ENCODE measurements around the gene SMIM35. TPM values are rescaled to one million over a fixed set of nuclear protein-coding genes. Genes with fewer than 3 reads are reported as not detected.

The SMIM35 gene
- total RNA-seq, 1 experiment from 2014 or later, result not detected

DNA sequence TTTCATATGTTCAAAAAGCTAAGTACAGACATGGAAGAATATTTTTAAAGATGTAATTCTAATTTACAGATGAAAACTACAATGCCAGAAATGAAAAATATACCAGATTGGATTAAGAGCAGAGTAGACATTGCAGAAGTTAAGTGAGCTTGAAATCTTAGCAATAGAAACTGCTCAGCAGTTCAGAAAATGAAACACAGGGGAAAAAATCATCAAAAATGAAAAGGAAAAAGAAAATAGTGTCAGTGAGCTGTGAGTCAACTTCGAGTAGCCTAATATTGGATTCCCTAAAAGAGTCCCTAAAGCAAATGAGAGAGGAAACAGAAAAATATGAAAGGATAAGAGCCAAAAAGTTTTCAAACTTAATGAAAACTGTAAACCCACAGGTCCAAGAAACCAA is 126.4 kb downstream of the SMIM35 start:
- Histone ChIP-seq H2AFZ (ENCODE audit: low read length) (no peak overlapping the region), H3K9me3 (ENCODE audit: low read length) (no peaks in the 10 kb centered on the region), H3K4me2 (ENCODE audit: low read length) (no peak overlapping the region), H3K27me3 (ENCODE audit: low read length) (peaks cover 85% of the 10 kb centered on the region), H3K4me1 (ENCODE audit: insufficient read depth, low read length) (no peaks in the 10 kb centered on the region), H3K9ac (ENCODE audit: low read length) (no peak overlapping the region), H3K27ac (ENCODE audit: low read length) (no peak overlapping the region), H3K4me3 (ENCODE audit: low read length) (no peak overlapping the region), H3F3A (ENCODE audit: low read length, unreplicated experiment) (no peaks in the 10 kb centered on the region), H3K36me3 (ENCODE audit: low read depth, low read length) (no peaks in the 10 kb centered on the region), H4K20me1 (ENCODE audit: low read length) (no peaks in the 10 kb centered on the region), H3K79me2 (ENCODE audit: low read length) (no peaks in the 10 kb centered on the region), H3K9me2 (replicated peaks; ENCODE audit: low read length) (no peaks in the 10 kb centered on the region)
- ATAC-seq, result no peak
- intact Hi-C loops (cut with micrococcal nuclease), result no loop called here
- no peak for DNase-seq
- ChIA-PET POLR2A (ENCODE audit: unreplicated experiment) (no interaction called here), CTCF (no interaction called here)
- TF ChIP-seq EZH2phosphoT487 (IDR thresholded peaks at IDR 0.05; ENCODE audit: borderline replicate concordance, low read length) (no peak), EZH2 (IDR thresholded peaks at IDR 0.05; ENCODE audit: low read length, unreplicated experiment) (no peak)
- TF ChIP-seq, protein P1, sequence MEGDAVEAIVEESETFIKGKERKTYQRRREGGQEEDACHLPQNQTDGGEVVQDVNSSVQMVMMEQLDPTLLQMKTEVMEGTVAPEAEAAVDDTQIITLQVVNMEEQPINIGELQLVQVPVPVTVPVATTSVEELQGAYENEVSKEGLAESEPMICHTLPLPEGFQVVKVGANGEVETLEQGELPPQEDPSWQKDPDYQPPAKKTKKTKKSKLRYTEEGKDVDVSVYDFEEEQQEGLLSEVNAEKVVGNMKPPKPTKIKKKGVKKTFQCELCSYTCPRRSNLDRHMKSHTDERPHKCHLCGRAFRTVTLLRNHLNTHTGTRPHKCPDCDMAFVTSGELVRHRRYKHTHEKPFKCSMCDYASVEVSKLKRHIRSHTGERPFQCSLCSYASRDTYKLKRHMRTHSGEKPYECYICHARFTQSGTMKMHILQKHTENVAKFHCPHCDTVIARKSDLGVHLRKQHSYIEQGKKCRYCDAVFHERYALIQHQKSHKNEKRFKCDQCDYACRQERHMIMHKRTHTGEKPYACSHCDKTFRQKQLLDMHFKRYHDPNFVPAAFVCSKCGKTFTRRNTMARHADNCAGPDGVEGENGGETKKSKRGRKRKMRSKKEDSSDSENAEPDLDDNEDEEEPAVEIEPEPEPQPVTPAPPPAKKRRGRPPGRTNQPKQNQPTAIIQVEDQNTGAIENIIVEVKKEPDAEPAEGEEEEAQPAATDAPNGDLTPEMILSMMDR (conservative IDR thresholded peaks at IDR 0.05; ENCODE audit: low read depth, low read length), result no peak
- BruUV-seq (replicated peaks), result no TSS peak

GRCh38 chr11:117959438-117960149 is 127.2 kb downstream of the SMIM35 start:
- Histone ChIP-seq H2AFZ (ENCODE audit: low read length) (no peak overlapping the region), H3K9ac (ENCODE audit: low read length) (no peak overlapping the region), H3K27me3 (ENCODE audit: low read length) (peaks cover 88% of the 10 kb centered on the region), H3K79me2 (ENCODE audit: low read length) (no peaks in the 10 kb centered on the region), H3K4me2 (ENCODE audit: low read length) (no peak overlapping the region), H3K4me3 (ENCODE audit: low read length) (no peak overlapping the region), H3K27ac (ENCODE audit: low read length) (no peak overlapping the region), H3K9me2 (replicated peaks; ENCODE audit: low read length) (no peaks in the 10 kb centered on the region), H3K4me1 (ENCODE audit: insufficient read depth, low read length) (no peaks in the 10 kb centered on the region), H3K36me3 (ENCODE audit: low read depth, low read length) (no peaks in the 10 kb centered on the region), H3F3A (ENCODE audit: low read length, unreplicated experiment) (no peaks in the 10 kb centered on the region), H4K20me1 (ENCODE audit: low read length) (no peaks in the 10 kb centered on the region), H3K9me3 (ENCODE audit: low read length) (no peaks in the 10 kb centered on the region)
- ATAC-seq (no peak), DNase-seq (no peak)
- BruUV-seq (replicated peaks), result no TSS peak
- CTCF ChIA-PET, result no interaction called here
- no peak for TF ChIP-seq EZH2 (IDR thresholded peaks at IDR 0.05; ENCODE audit: low read length, unreplicated experiment)
- TF ChIP-seq EZH2phosphoT487 (IDR thresholded peaks at IDR 0.05; ENCODE audit: borderline replicate concordance, low read length), result no peak
- intact Hi-C loops (cut with micrococcal nuclease), result loop anchor here (10.0 kb wide), 1 partner anchor 95 kb away; no protein-coding TSS in a partner anchor
- POLR2A ChIA-PET (ENCODE audit: unreplicated experiment), result no interaction called here

DNA sequence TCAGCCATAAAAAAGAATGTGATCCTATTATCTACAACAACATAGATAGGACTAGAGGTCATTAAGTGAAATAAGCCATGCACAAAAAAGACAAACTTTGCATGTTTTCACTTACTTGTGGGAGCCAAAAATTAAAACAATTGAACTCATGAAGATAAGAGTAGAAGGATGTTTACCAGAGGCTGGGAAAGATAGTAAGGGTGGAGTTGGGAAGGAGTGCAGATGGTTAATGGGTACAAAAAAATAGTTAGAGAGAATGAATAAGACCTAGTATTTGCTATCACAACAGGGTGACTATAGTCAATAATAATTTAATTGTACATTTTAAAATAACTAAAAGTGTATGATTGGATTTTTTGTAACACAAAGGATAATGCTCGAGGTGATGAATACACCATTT is 127.8 kb downstream of the SMIM35 start:
- ChIA-PET CTCF (no interaction called here), POLR2A (ENCODE audit: unreplicated experiment) (no interaction called here)
- Histone ChIP-seq H3K79me2 (ENCODE audit: low read length) (no peaks in the 10 kb centered on the region), H3K9me2 (replicated peaks; ENCODE audit: low read length) (no peaks in the 10 kb centered on the region), H3F3A (ENCODE audit: low read length, unreplicated experiment) (no peaks in the 10 kb centered on the region), H3K27ac (ENCODE audit: low read length) (no peak overlapping the region), H4K20me1 (ENCODE audit: low read length) (no peaks in the 10 kb centered on the region), H3K9me3 (ENCODE audit: low read length) (no peaks in the 10 kb centered on the region), H3K4me2 (ENCODE audit: low read length) (no peak overlapping the region), H3K36me3 (ENCODE audit: low read depth, low read length) (no peaks in the 10 kb centered on the region), H3K4me3 (ENCODE audit: low read length) (no peak overlapping the region), H2AFZ (ENCODE audit: low read length) (no peak overlapping the region), H3K9ac (ENCODE audit: low read length) (no peak overlapping the region), H3K27me3 (ENCODE audit: low read length) (peaks cover 91% of the 10 kb centered on the region), H3K4me1 (ENCODE audit: insufficient read depth, low read length) (no peaks in the 10 kb centered on the region)
- intact Hi-C loops (cut with micrococcal nuclease), result loop anchor here (10.0 kb wide), 1 partner anchor 96 kb away; no protein-coding TSS in a partner anchor
- ATAC-seq, result no peak
- TF ChIP-seq, protein P1 (conservative IDR thresholded peaks at IDR 0.05; ENCODE audit: low read depth, low read length), result no peak
- TF ChIP-seq EZH2phosphoT487 (IDR thresholded peaks at IDR 0.05; ENCODE audit: borderline replicate concordance, low read length) (no peak), EZH2 (IDR thresholded peaks at IDR 0.05; ENCODE audit: low read length, unreplicated experiment) (no peak)
- BruUV-seq (replicated peaks), result no TSS peak
- DNase-seq, result no peak

Other genes starting within 250 kb of the SMIM35 start
- not detected in 2 replicates for gene FXYD6, start 210.3 kb downstream of the SMIM35 start, total RNA-seq (2014; rRNA removed)
- gene TMPRSS13, start 157.6 kb downstream of the SMIM35 start, total RNA-seq (2014; rRNA removed), result 2.2 and 2.9 TPM in 2 replicates
- gene IL10RA, start 100.6 kb downstream of the SMIM35 start, total RNA-seq (2014; rRNA removed), result not detected in 2 replicates
- 1.5 and 1.7 TPM in 2 replicates for gene TMPRSS4, start 9.9 kb downstream of the SMIM35 start, total RNA-seq (2014; rRNA removed)
- not detected in 2 replicates for gene SCN4B, start 65.9 kb upstream of the SMIM35 start, total RNA-seq (2014; rRNA removed)
- gene SCN2B, start 89.7 kb upstream of the SMIM35 start, total RNA-seq (2014; rRNA removed), result 0.12 TPM in 1 of 2 replicates, not detected in the other
- gene JAML, start 138.0 kb upstream of the SMIM35 start, total RNA-seq (2014; rRNA removed), result not detected in 2 replicates
- gene MPZL3, start 165.4 kb upstream of the SMIM35 start, total RNA-seq (2014; rRNA removed), result 7.0 and 8.4 TPM in 2 replicates
- 40.6 and 51.5 TPM in 2 replicates for gene MPZL2, start 177.3 kb upstream of the SMIM35 start, total RNA-seq (2014; rRNA removed)
- not detected in 2 replicates for gene CD3E, start 217.8 kb upstream of the SMIM35 start, total RNA-seq (2014; rRNA removed)

All from PC-3 (cell line).